BLaER1 (cell line): ENCODE results near the gene IVL.

ENCODE experiments used
- H3K27ac ChIP-seq: shearing (Covaris generic); formaldehyde crosslinking; 2 replicates; pipeline ENCODE4 v1.8.1; 2022
- H3K27me3 ChIP-seq: shearing (Covaris generic); formaldehyde crosslinking; 2 replicates; pipeline ENCODE4 v1.8.1; 2022
- H3K36me3 ChIP-seq: shearing (Covaris generic); formaldehyde crosslinking; 2 replicates; pipeline ENCODE4 v1.8.1; 2022
- H3K4me1 ChIP-seq: shearing (Covaris generic); formaldehyde crosslinking; 2 replicates; pipeline ENCODE4 v1.8.1; 2022
- H3K4me2 ChIP-seq: shearing (Covaris generic); formaldehyde crosslinking; 2 replicates; pipeline ENCODE4 v1.8.1; 2022
- H3K4me3 ChIP-seq: shearing (Covaris generic); formaldehyde crosslinking; 2 replicates; pipeline ENCODE4 v1.8.1; 2022
- H3K9ac ChIP-seq: shearing (Covaris generic); formaldehyde crosslinking; 2 replicates; pipeline ENCODE4 v1.8.1; 2022
- H3K9me3 ChIP-seq: shearing (Covaris generic); formaldehyde crosslinking; 2 replicates; pipeline ENCODE4 v1.8.1; 2022
- H4K20me1 ChIP-seq: shearing (Covaris generic); formaldehyde crosslinking; 2 replicates; pipeline ENCODE4 v1.8.1; 2022
- Cebpa-rat ChIP-seq: shearing (Covaris generic); IDR thresholded peaks from 2 replicates; pipeline ENCODE4 v1.8.1; 2022

The IVL gene

DNA sequence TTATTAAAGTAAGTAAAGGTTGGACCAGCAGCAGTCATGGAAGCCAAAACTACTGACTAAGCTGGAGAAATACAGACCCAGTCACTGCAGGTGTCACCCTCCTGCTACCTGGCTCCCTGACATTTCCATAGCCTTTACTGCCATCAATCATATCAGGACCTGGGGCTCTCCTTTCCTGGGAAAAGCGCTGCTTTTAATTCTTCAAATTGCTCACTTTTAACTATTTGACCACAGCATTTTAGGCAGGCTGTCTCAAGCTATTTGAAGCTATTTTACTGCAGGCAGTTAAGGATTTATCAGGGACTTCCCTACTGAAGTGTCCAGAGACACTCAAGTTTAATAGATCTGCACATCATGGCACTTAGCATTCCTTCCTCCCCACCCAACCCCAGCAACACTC is 4.1 kb downstream of the IVL start:
- Histone ChIP-seq H3K4me2 (no peak overlapping the region), H3K4me3 (no peak overlapping the region), H3K9me3 (peaks cover 7% of the 10 kb centered on the region; the same call in 1 of the 2 replicates), H3K27ac (no peak overlapping the region), H3K9ac (no peak overlapping the region), H3K36me3 (no peaks in the 10 kb centered on the region), H4K20me1 (no peaks in the 10 kb centered on the region), H3K27me3 (no peaks in the 10 kb centered on the region), H3K4me1 (no peaks in the 10 kb centered on the region)
- TF ChIP-seq Cebpa-rat: no peak

DNA sequence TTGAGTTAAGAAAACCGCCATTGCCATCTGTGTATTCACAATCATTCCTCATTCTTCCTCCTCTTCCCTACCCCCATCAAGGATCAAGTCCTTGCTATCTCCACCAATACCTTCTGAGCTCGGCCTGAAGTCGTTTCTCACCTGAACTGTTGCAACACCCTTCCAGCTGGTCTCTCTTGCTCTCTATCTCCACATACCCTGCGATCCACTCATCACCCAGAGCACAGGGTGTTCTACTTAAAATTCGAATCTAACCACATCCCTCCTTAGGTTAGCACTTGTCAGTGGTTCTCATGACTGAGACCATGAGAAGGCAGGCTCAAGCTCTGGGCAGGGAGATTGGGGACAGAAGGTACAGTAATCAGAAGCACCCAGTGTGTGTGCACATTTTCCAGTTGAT is 4.6 kb downstream of the IVL start:
- H4K20me1 ChIP-seq: no peaks in the 10 kb centered on the region
- H3K36me3 ChIP-seq: no peaks in the 10 kb centered on the region
- no peak overlapping the region for H3K27ac ChIP-seq
- H3K27me3 ChIP-seq: no peaks in the 10 kb centered on the region
- H3K4me1 ChIP-seq: no peaks in the 10 kb centered on the region
- H3K9ac ChIP-seq: no peak overlapping the region
- no peak overlapping the region for H3K4me3 ChIP-seq
- H3K4me2 ChIP-seq: no peak overlapping the region
- no peak for TF ChIP-seq Cebpa-rat
- H3K9me3 ChIP-seq: peaks cover 7% of the 10 kb centered on the region; the same call in 1 of the 2 replicates

- no peaks in the 10 kb centered on the region for H3K4me1 ChIP-seq
- H3K4me2 ChIP-seq: no peak overlapping the region
- no peak overlapping the region for H3K27ac ChIP-seq
- H3K4me3 ChIP-seq: no peak overlapping the region
- no peaks in the 10 kb centered on the region for H3K27me3 ChIP-seq
- no peaks in the 10 kb centered on the region for H3K36me3 ChIP-seq
- no peak overlapping the region for H3K9ac ChIP-seq
- H3K9me3 ChIP-seq: peaks cover 3% of the 10 kb centered on the region; the same call in 1 of the 2 replicates
- no peak for TF ChIP-seq Cebpa-rat
- H4K20me1 ChIP-seq: no peaks in the 10 kb centered on the region
These were observed 9.4 kb downstream of the IVL start for GRCh38 chr1:152917794-152918193.

- Histone ChIP-seq H3K9me3 (peaks cover 3% of the 10 kb centered on the region; the same call in 1 of the 2 replicates), H3K9ac (no peak overlapping the region), H4K20me1 (no peaks in the 10 kb centered on the region), H3K4me2 (no peak overlapping the region), H3K36me3 (no peaks in the 10 kb centered on the region), H3K27ac (no peak overlapping the region), H3K4me3 (no peak overlapping the region), H3K27me3 (no peaks in the 10 kb centered on the region), H3K4me1 (no peaks in the 10 kb centered on the region)
- no peak for TF ChIP-seq Cebpa-rat
These were observed 10.7 kb downstream of the IVL start for GRCh38 chr1:152919071-152919470.

DNA sequence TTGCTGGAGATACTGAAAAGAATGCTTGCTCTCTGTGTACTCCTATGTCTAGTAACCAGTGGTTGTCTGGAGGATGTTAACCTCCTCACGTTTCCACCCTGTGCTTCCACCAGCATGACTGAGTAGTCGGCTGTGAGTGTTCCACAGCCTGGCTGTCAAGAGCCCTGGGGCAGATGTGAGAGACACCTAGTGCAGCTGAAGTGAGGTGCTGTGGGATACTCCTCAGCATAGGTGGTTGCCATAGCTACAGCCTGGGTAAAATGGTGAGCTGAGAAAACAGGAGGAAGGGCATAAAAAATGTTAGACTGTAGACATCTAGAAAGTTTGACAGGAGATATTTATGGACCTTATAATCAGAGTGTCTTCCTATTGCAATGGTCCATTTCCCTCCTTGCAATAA is 15.8 kb downstream of the IVL start:
- no peak overlapping the region for H3K4me3 ChIP-seq
- no peak overlapping the region for H3K9ac ChIP-seq
- H3K27ac ChIP-seq: no peak overlapping the region
- no peak overlapping the region for H3K4me2 ChIP-seq
- H3K4me1 ChIP-seq: no peaks in the 10 kb centered on the region
- H3K9me3 ChIP-seq: no peaks in the 10 kb centered on the region
- H3K36me3 ChIP-seq: no peaks in the 10 kb centered on the region
- no peaks in the 10 kb centered on the region for H3K27me3 ChIP-seq
- H4K20me1 ChIP-seq: no peaks in the 10 kb centered on the region
- TF ChIP-seq Cebpa-rat: no peak

DNA sequence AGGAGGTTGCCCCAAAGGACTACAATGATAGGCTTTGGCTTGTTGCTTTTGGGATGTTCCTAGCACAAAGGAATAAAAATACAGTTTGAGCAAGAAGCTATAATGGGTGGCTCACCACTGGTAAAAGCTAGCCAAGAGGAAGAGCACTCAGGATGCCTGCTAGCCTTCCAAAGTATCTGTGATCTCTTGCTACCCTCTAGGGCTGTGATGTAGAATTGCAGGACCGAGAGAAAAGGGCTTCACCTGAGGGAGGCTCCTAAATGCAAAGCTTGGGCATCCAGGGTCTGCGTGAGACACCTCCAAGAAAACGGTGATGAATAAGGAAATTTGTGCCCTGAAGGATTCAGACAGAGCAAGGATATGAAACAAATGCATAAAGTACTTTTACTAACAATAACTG is 17.7 kb downstream of the IVL start:
- Histone ChIP-seq H4K20me1 (no peaks in the 10 kb centered on the region), H3K4me1 (no peaks in the 10 kb centered on the region), H3K9ac (no peak overlapping the region), H3K27me3 (no peaks in the 10 kb centered on the region), H3K4me3 (no peak overlapping the region), H3K4me2 (no peak overlapping the region), H3K9me3 (no peaks in the 10 kb centered on the region), H3K36me3 (no peaks in the 10 kb centered on the region), H3K27ac (no peak overlapping the region)
- no peak for TF ChIP-seq Cebpa-rat

DNA sequence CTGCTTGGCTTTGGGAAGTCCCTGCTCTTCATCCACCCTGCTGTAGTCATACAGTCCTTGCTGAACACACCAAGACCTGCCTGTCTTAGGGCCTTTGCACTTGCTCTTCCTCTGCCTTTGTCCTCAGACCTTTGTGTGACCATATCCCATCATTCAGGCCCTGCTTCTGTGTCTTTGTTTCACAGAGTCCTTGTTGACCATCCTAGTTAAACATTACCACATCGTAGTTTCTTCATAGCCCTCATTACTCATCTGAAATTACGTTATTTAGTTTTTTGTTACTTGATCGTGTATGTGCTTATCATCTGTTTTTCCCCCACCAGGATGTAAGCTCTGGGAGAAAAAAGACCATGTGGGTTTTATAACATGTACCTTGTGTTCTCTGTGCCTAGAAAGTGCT is 20.3 kb downstream of the IVL start:
- Histone ChIP-seq H3K36me3 (no peaks in the 10 kb centered on the region), H3K4me3 (no peak overlapping the region), H4K20me1 (no peaks in the 10 kb centered on the region), H3K4me1 (no peaks in the 10 kb centered on the region), H3K9ac (no peak overlapping the region), H3K27ac (no peak overlapping the region), H3K27me3 (no peaks in the 10 kb centered on the region), H3K9me3 (no peaks in the 10 kb centered on the region), H3K4me2 (no peak overlapping the region)
- TF ChIP-seq Cebpa-rat: no peak

DNA sequence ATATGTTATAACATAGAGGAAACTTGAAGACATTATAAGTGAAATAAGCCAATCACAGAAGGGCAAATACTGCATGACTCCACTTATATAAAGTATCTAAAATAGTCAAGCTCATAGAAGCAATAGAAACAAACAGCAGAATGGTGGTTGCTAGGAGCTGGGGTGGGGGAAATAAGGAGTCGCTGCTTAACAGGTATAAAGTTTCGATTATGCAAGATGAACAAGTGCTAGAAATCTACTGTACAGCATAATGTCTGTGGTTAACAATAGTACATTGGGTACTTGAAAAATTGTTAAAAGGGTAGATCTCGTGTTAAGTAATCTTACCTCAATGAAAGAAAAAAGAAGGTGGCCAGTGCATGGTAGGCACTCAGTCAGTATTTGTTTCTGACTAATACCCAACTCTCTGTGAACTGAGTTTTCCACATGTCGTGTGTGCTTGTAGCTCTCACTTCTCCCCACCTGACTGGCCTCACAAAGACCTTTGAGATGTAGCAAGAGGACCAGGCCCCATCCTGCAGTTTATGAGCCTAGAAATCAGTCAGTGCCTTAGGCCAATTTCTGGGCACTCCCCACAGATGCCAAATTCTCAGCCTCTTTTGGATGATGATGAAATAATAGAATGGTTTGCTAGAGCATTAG is 23.9 kb downstream of the IVL start:
- no peak for TF ChIP-seq Cebpa-rat
- Histone ChIP-seq H3K27ac (no peak overlapping the region), H3K9ac (no peak overlapping the region), H3K27me3 (no peaks in the 10 kb centered on the region), H3K4me2 (no peak overlapping the region), H3K4me1 (no peaks in the 10 kb centered on the region), H4K20me1 (no peaks in the 10 kb centered on the region), H3K36me3 (no peaks in the 10 kb centered on the region), H3K4me3 (no peak overlapping the region), H3K9me3 (no peaks in the 10 kb centered on the region)

GRCh38 chr1:152933196-152933595 is 24.9 kb downstream of the IVL start:
- no peak overlapping the region for H3K9ac ChIP-seq
- no peak for TF ChIP-seq Cebpa-rat
- no peaks in the 10 kb centered on the region for H3K4me1 ChIP-seq
- H4K20me1 ChIP-seq: no peaks in the 10 kb centered on the region
- H3K27ac ChIP-seq: no peak overlapping the region
- no peaks in the 10 kb centered on the region for H3K36me3 ChIP-seq
- no peaks in the 10 kb centered on the region for H3K27me3 ChIP-seq
- no peaks in the 10 kb centered on the region for H3K9me3 ChIP-seq
- no peak overlapping the region for H3K4me2 ChIP-seq
- H3K4me3 ChIP-seq: no peak overlapping the region

DNA sequence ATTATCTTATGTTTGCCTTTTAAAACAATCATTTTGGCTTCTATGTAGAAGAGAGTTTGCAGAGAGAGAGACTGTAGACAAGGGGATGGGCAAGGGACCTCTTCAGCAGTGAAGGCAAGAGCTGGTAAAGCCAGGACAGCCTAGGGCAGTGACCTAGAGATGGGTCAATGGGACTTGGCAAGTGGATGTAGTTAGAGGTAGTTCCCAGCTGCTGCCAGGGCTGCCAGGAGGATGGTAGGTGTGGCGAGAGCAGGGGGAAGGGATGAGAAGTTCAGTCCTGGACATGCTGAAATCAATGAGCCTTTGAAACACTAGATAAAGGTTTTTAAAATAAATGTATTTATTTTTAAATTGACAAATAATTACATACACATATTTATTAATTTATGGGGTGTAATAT is 32.3 kb downstream of the IVL start:
- no peaks in the 10 kb centered on the region for H3K9me3 ChIP-seq
- H4K20me1 ChIP-seq: no peaks in the 10 kb centered on the region
- H3K9ac ChIP-seq: no peak overlapping the region
- H3K27me3 ChIP-seq: no peaks in the 10 kb centered on the region
- no peaks in the 10 kb centered on the region for H3K4me1 ChIP-seq
- no peaks in the 10 kb centered on the region for H3K36me3 ChIP-seq
- H3K4me2 ChIP-seq: no peak overlapping the region
- TF ChIP-seq Cebpa-rat: no peak
- no peak overlapping the region for H3K4me3 ChIP-seq
- no peak overlapping the region for H3K27ac ChIP-seq

DNA sequence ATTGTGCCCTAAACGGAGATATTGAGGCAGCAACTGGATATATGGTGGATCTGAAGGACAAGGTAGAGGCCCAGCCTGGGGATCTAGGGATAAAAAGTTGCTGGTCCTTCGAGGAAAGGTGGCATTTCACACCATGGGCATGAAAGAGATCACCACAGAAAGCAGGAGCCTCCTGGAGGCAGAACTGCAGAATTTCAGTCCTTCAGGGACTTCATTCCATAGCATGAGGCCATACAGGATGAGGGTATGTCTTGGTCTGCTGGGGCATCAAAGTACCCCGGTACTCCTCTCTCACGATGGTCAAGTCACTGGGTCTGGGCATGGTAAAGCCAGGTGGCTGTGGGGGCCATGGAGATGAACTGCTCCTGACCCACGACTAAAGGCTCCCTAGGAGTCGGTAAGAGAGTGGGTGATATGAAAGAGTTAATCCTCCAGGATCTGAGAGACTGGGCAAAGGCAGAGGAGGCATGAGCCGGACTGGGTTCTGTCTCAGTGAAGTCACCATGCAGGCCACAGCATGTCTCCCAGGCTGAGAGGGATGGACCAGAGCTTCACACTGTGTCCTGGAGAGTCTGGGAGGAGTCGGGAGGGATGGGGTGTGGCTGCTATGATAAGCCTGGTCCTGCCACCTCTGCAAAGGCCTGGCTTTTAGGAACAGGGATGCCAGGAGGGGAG is 32.8 kb downstream of the IVL start:
- H4K20me1 ChIP-seq: no peaks in the 10 kb centered on the region
- no peak overlapping the region for H3K4me2 ChIP-seq
- TF ChIP-seq Cebpa-rat: no peak
- no peaks in the 10 kb centered on the region for H3K27me3 ChIP-seq
- H3K36me3 ChIP-seq: no peaks in the 10 kb centered on the region
- H3K4me1 ChIP-seq: no peaks in the 10 kb centered on the region
- no peak overlapping the region for H3K27ac ChIP-seq
- no peak overlapping the region for H3K4me3 ChIP-seq
- no peak overlapping the region for H3K9ac ChIP-seq
- H3K9me3 ChIP-seq: no peaks in the 10 kb centered on the region
